A673 (cell line): ENCODE measurements around the gene SIRT2. TPM values are rescaled to one million over a fixed set of nuclear protein-coding genes. Genes with fewer than 3 reads are reported as not detected.
A peak's percentile ranks its signal among the peaks of the same experiment; 100 is the strongest.

Source experiments
- BruUV-seq: library from RNA; stranded (reverse); fragments of 400-500 nt; replicated peaks from 2 replicates; lab custom pipeline; 2021; lab: Mats Ljungman, UMichigan
- CTCF ChIA-PET: fragments of 300-600 bp; sonication (Branson Sonifier 250); formaldehyde crosslinking; loops from one replicate; lab custom pipeline; 2022; ENCODE audit warnings: antibody characterized with exemption; lab: Charles Lee
- POLR2A ChIA-PET: fragments of 300-600 bp; sonication (Branson Sonifier 250); formaldehyde crosslinking; loops from one replicate; lab custom pipeline; 2022; ENCODE audit warnings: antibody characterized with exemption; ENCODE audit not compliant: low non-redundant PET; lab: Charles Lee
- DNase-seq: peaks from one replicate; pipeline ENCODE4 v3.0.0-alpha.2; 2015; ENCODE audit warnings: low spot score
- H3K27ac ChIP-seq: fragments of 200-600 bp; sonication (generic); 2 replicates; pipeline ENCODE4 v1.5.1; 2016; ENCODE audit warnings: mixed run types, low read depth, mild to moderate bottlenecking, mixed read lengths, antibody characterized with exemption, low read length; ENCODE audit not compliant: poor library complexity, severe bottlenecking
- H3K27me3 ChIP-seq: fragments of 200-600 bp; sonication (generic); replicated peaks from 2 replicates; pipeline ENCODE4 v1.6.1; 2017; ENCODE audit warnings: mixed run types, low read depth, mild to moderate bottlenecking, mixed read lengths, antibody characterized with exemption, low read length; ENCODE audit not compliant: insufficient read depth, poor library complexity
- H3K36me3 ChIP-seq: fragments of 200-600 bp; sonication (generic); 2 replicates; pipeline ENCODE4 v1.6.1; 2016; ENCODE audit warnings: mixed run types, mild to moderate bottlenecking, mixed read lengths, antibody characterized with exemption, low read length; ENCODE audit not compliant: insufficient read depth, poor library complexity, severe bottlenecking
- H3K4me1 ChIP-seq: fragments of 200-600 bp; sonication (generic); 2 replicates; pipeline ENCODE4 v1.6.1; 2017; ENCODE audit warnings: mixed run types, mild to moderate bottlenecking, mixed read lengths, antibody characterized with exemption, low read length; ENCODE audit not compliant: insufficient read depth, poor library complexity, severe bottlenecking
- H3K4me3 ChIP-seq: fragments of 200-600 bp; sonication (generic); 2 replicates; pipeline ENCODE4 v1.5.1; 2016; ENCODE audit warnings: low read depth, mixed run types, mild to moderate bottlenecking, mixed read lengths, low read length; ENCODE audit not compliant: poor library complexity, severe bottlenecking
- H3K9me3 ChIP-seq: fragments of 200-600 bp; sonication (generic); 2 replicates; pipeline ENCODE4 v1.6.1; 2016; ENCODE audit warnings: mixed run types, low read depth, mild to moderate bottlenecking, mixed read lengths, antibody characterized with exemption, low read length; ENCODE audit not compliant: poor library complexity, severe bottlenecking
- CTCF ChIP-seq: fragments of 300-800, 200-600 bp; sonication (generic); conservative IDR thresholded peaks from 2 replicates; pipeline ENCODE4 v1.5.1; 2017; ENCODE audit warnings: low read depth, mild to moderate bottlenecking, antibody characterized with exemption, low read length, moderate library complexity, mixed read lengths
- EZH2 ChIP-seq: fragments of 200-600 bp; sonication (generic); IDR thresholded peaks from 2 replicates; pipeline ENCODE4 v1.6.1; 2017; ENCODE audit warnings: borderline replicate concordance, low read depth, mild to moderate bottlenecking, mixed read lengths, antibody characterized with exemption, low read length; ENCODE audit not compliant: poor library complexity, severe bottlenecking
- intact Hi-C: fragments of 100-400 bp; cut with micrococcal nuclease; formaldehyde crosslinking; loops from one replicate; pipeline ENCODE4 v1.10.0; 2022; ENCODE audit not compliant: unreplicated experiment
- total RNA-seq: library from RNA; stranded (reverse); gene quantifications from 2 replicates; pipeline ENCODE4 v1.2.3, GENCODE V29; 2021

The SIRT2 gene
- total RNA-seq, 1 experiment from 2014 or later, result 32.2 TPM

GRCh38 chr19:38879400-38879751, 20.0 kb downstream of the SIRT2 start:
- BruUV-seq, result no TSS peak
- no peaks in the 10 kb centered on the region for H3K9me3 ChIP-seq
- intact Hi-C loops, result no loop called here
- H3K27me3 ChIP-seq, result no peaks in the 10 kb centered on the region
- H3K27ac ChIP-seq, result no peak overlapping the region
- no peaks in the 10 kb centered on the region for H3K36me3 ChIP-seq
- H3K4me3 ChIP-seq, result no peak overlapping the region
- no peak for TF ChIP-seq EZH2
- TF ChIP-seq CTCF, result no peak
- POLR2A ChIA-PET, result no interaction called here
- DNase-seq, result no peak
- no peaks in the 10 kb centered on the region for H3K4me1 ChIP-seq
- CTCF ChIA-PET, result interaction anchor here (0.6 kb wide), 1 partner anchor 912 kb away, joined by 4 read pairs; no protein-coding TSS in a partner anchor

GRCh38 chr19:38878575-38879399, 20.6 kb downstream of the SIRT2 start:
- ChIA-PET CTCF (interaction anchor here (0.8 kb wide), 1 partner anchor 9 kb away, joined by 4 read pairs; no protein-coding TSS in a partner anchor), POLR2A (interaction anchor here (0.6 kb wide), 1 partner anchor 21 kb away, joined by 6 read pairs; no protein-coding TSS in a partner anchor)

More at GRCh38 chr19:38878575-38879399, 20.6 kb downstream of the SIRT2 start:
- TF ChIP-seq EZH2, result no peak
- no peak for TF ChIP-seq CTCF
- BruUV-seq, result TSS peak; percentile 82
- H3K9me3 ChIP-seq, result no peaks in the 10 kb centered on the region
- no peaks in the 10 kb centered on the region for H3K36me3 ChIP-seq
- no peaks in the 10 kb centered on the region for H3K27me3 ChIP-seq
- no peak overlapping the region for H3K27ac ChIP-seq
- no peak for DNase-seq
- H3K4me1 ChIP-seq, result no peaks in the 10 kb centered on the region
- no peak overlapping the region for H3K4me3 ChIP-seq
- intact Hi-C loops, result no loop called here
